Sigmoid colon (tissue), 7 donors: ENCODE results near the gene LAMB3. TPM values are rescaled to one million over a fixed set of nuclear protein-coding genes. Genes with fewer than 3 reads are reported as not detected.

Experiments
- DNase-seq: peaks from one replicate; pipeline ENCODE4 v3.0.0-alpha.2; 2019
- H3K27ac ChIP-seq, 4 donors: fragments of 200-600 bp; sonication (generic); one replicate each; pipeline ENCODE4 v1.5.1; 2016 to 2019; ENCODE audit warnings: mild to moderate bottlenecking in 1 of 4
- H3K27me3 ChIP-seq, 3 donors: fragments of 200-600 bp; sonication (generic); one replicate each; pipeline ENCODE4 v1.5.1; 2019; ENCODE audit warnings: mild to moderate bottlenecking in 1 of 3
- H3K36me3 ChIP-seq, 4 donors: fragments of 200-600 bp; sonication (generic); one replicate each; pipeline ENCODE4 v1.5.1; 2016 to 2019
- H3K4me1 ChIP-seq, 4 donors: fragments of 200-600 bp; sonication (generic); one replicate each; pipeline ENCODE4 v1.5.1; 2017 to 2019
- H3K4me3 ChIP-seq, 4 donors: fragments of 200-600 bp; sonication (generic); one replicate each; pipeline ENCODE4 v1.5.1; 2017 to 2019; ENCODE audit warnings: mild to moderate bottlenecking in 2 of 4, moderate library complexity in 1 of 4
- H3K9me3 ChIP-seq, 4 donors: fragments of 200-600 bp in 3 of 4; sonication (generic) in 3 of 4; one replicate each; pipeline versions ENCODE4 v1.5.1 to v1.6.1; 2013 to 2019
- CTCF ChIP-seq, 4 experiments: fragments of 450-650 bp in 3 of 4; fragments of 200-600 bp in 1 of 4; IDR thresholded peaks; one replicate each; pipeline ENCODE4 v1.5.1; 2016 to 2019; ENCODE audit warnings: antibody characterized with exemption in 4 of 4, mild to moderate bottlenecking in 3 of 4, moderate library complexity in 2 of 4
- EP300 ChIP-seq, 4 donors: sonication (generic); formaldehyde crosslinking; IDR thresholded peaks; one replicate each; pipeline ENCODE4 v1.6.1; 2017; ENCODE audit warnings: antibody characterized with exemption in 4 of 4
- POLR2A ChIP-seq, 2 donors: fragments of 450-650 bp; IDR thresholded peaks; one replicate each; pipeline ENCODE4 v1.6.1; 2016; ENCODE audit warnings: antibody characterized with exemption in 2 of 2, mild to moderate bottlenecking in 2 of 2, moderate library complexity in 2 of 2
- POLR2AphosphoS5 ChIP-seq, 4 donors: sonication (generic); formaldehyde crosslinking; IDR thresholded peaks; one replicate each; pipeline ENCODE4 v1.6.1; 2017; ENCODE audit warnings: antibody characterized with exemption in 4 of 4
- WGBS, 2 donors: extraction: QIAGEN DNeasy Blood & Tissue Kit; methylation state at CpG; one replicate each; pipeline ENCODE4 v1.1.7; 2013; 5-methylcytosine and 5-hydroxymethylcytosine counted together
- intact Hi-C: fragments of 100-400 bp; cut with DNase I; formaldehyde crosslinking; loops from one replicate; pipeline ENCODE4 v1.15.1; 2023
- polyA plus RNA-seq, 3 donors: library from polyadenylated mRNA; stranded (reverse); fragments of 200-250 nt; gene quantifications; one replicate each; pipeline ENCODE4 v1.2.3, GENCODE V29; 2013
- total RNA-seq, 4 donors: library from RNA; depleted of rRNA; stranded (reverse); fragments of >200 nt; gene quantifications; one replicate each; pipeline ENCODE4 v1.1.0, GENCODE V29; 2016
- donor health status: healthy with polysubstance abuse.
- donor health status: Bipolar disorder and iron deficiency.
- donor health status: healthy.

Gene LAMB3
- total and polyA plus RNA-seq, 7 donors, result 0.14 to 49.4 (median 9.3) TPM; not detected in 1

- WGBS, 2 donors, result 92 to 94% methylated on average over 3 of the region's 3 CpGs
Measured at GRCh38 chr1:209577346-209577745, 74.9 kb downstream of the LAMB3 start.

DNA sequence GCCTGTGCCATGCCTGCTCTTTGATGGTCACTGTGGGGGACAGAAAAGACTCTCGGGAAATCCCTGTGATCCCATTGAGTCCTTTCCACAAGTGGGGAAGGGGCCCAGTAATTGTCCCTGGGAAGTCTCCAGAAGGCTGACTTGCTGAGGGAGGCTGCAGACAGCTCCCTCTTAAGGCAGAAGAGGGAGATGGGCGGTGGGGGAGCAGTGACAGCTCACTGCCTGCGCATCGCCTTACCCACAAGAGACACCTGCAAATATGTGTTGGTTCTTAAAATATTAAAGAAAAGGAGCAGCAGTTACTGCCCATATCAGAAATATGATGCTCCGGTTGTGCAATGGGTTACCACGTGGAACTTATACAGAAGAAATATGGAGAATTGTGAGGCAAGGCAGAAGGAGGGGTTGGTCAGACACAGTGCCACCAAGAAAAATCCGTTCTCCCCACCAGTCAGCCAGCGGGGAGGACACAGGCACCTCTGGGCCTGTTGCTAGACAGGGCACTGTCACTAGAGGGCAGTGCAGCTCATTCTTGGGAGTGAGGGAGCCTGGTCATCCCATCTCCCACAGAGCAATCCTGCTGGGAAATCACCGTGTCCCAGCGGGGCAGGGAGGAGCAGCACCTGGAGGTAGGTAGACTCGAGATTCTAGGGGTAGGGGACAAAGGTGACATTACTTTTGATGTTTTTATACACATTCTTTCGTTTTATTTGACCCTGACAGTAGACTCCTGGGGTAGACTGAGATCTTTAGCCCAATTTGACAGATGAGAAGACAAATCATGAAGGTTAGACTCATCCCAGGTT, 75.6 kb downstream of the LAMB3 start:
- DNase-seq, result peak; percentile 86
- no peak overlapping the region for H3K27ac ChIP-seq
- peaks cover 0 to 18% (median 4%) of the 10 kb centered on the region in 3 donors for H3K27me3 ChIP-seq
- intact Hi-C loops, result loop anchor here (1.0 to 5.0 kb wide), 3 partner anchors 51 to 171 kb away; no protein-coding TSS in a partner anchor
- peak; percentile 78 to 94 (median 89) for TF ChIP-seq CTCF (IDR thresholded peaks at IDR 0.05)
- no peak for TF ChIP-seq EP300 (IDR thresholded peaks at IDR 0.05)
- no peaks in the 10 kb centered on the region for H3K4me1 ChIP-seq
- H3K4me3 ChIP-seq, result no peak overlapping the region
- 23 to 26% methylated on average over 12 of the region's 12 CpGs for WGBS, 2 donors
- no peaks in the 10 kb centered on the region for H3K9me3 ChIP-seq
- no peaks in the 10 kb centered on the region for H3K36me3 ChIP-seq

More at GRCh38 chr1:209577346-209577745, 74.9 kb downstream of the LAMB3 start:
- no peak overlapping the region for H3K27ac ChIP-seq
- DNase-seq, result no peak
- TF ChIP-seq POLR2AphosphoS5 (IDR thresholded peaks at IDR 0.05), result no peak
- TF ChIP-seq EP300 (IDR thresholded peaks at IDR 0.05), result no peak
- no peak for TF ChIP-seq POLR2A (IDR thresholded peaks at IDR 0.05)
- TF ChIP-seq CTCF (IDR thresholded peaks at IDR 0.05), result no peak
- H3K4me3 ChIP-seq, result no peak overlapping the region
- no peaks in the 10 kb centered on the region for H3K4me1 ChIP-seq
- H3K36me3 ChIP-seq, result no peaks in the 10 kb centered on the region
- intact Hi-C loops, result loop anchor here (1.0 to 5.0 kb wide), 2 partner anchors 50 to 170 kb away; no protein-coding TSS in a partner anchor
- peaks cover 0 to 25% (median 4%) of the 10 kb centered on the region in 3 donors for H3K27me3 ChIP-seq
- H3K9me3 ChIP-seq, result no peaks in the 10 kb centered on the region

DNA sequence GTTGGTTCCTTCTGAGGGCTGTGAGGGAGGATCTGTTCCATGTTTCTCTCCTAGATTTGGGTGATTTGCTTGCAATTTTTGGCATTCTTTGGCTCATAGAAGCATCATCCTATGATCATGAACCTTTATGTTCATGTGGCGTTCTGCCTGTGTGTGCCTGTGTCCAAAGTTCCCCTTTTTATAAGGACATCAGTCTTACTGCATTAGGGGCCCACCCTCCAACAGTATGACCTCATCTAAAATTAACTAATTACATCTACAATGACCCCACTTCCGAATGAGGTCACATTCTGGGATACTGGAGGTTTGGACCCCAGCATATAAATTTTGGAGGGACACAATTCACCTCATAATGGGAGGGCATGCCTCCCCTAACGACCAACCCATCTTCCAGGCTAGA, 81.5 kb downstream of the LAMB3 start:
- peaks cover 0 to 2% (median 0%) of the 10 kb centered on the region in 3 donors for H3K27me3 ChIP-seq
- no peaks in the 10 kb centered on the region for H3K9me3 ChIP-seq
- no peak for TF ChIP-seq POLR2AphosphoS5 (IDR thresholded peaks at IDR 0.05)
- no peak for TF ChIP-seq POLR2A (IDR thresholded peaks at IDR 0.05)
- TF ChIP-seq EP300 (IDR thresholded peaks at IDR 0.05), result no peak
- no peak for TF ChIP-seq CTCF (IDR thresholded peaks at IDR 0.05)
- WGBS, 2 donors, result 48 to 65% methylated on average over 3 of the region's 3 CpGs
- H3K36me3 ChIP-seq, result no peaks in the 10 kb centered on the region
- H3K4me3 ChIP-seq, result no peak overlapping the region
- no peak overlapping the region for H3K27ac ChIP-seq
- peaks cover 0 to 5% (median 3%) of the 10 kb centered on the region in 4 donors for H3K4me1 ChIP-seq
- no peak for DNase-seq
- intact Hi-C loops, result no loop called here

GRCh38 chr1:209569455-209570207, 82.6 kb downstream of the LAMB3 start:
- WGBS, 2 donors, result 7 to 14% methylated on average over 9 of the region's 9 CpGs
- peak; percentile 76 for DNase-seq
- intact Hi-C loops, result loop anchor here (10.0 kb wide), 1 partner anchor 365 kb away; no protein-coding TSS in a partner anchor
- Histone ChIP-seq H3K4me1 (peaks cover 0 to 7% (median 3%) of the 10 kb centered on the region in 4 donors), H3K9me3 (no peaks in the 10 kb centered on the region), H3K27ac (no peak overlapping the region), H3K36me3 (no peaks in the 10 kb centered on the region), H3K4me3 (no peak overlapping the region), H3K27me3 (peaks cover 0 to 8% (median 0%) of the 10 kb centered on the region in 3 donors)
- TF ChIP-seq CTCF (IDR thresholded peaks at IDR 0.05) (peak; percentile 3 to 85 (median 58)), EP300 (IDR thresholded peaks at IDR 0.05) (no peak)
